ENCODE measurements around the gene CST3.

The CST3 gene

GRCh38 chr20:23595941-23596340, 41.8 kb downstream of the CST3 start:
- no peak for DNase-seq

- no peak for DNase-seq
These were observed 49.0 kb downstream of the CST3 start for GRCh38 chr20:23588434-23589403.

- DNase-seq: no peak
These were observed 50.1 kb downstream of the CST3 start for GRCh38 chr20:23587631-23588030.

GRCh38 chr20:23586735-23587525, 50.8 kb downstream of the CST3 start:
- DNase-seq: no peak

DNA sequence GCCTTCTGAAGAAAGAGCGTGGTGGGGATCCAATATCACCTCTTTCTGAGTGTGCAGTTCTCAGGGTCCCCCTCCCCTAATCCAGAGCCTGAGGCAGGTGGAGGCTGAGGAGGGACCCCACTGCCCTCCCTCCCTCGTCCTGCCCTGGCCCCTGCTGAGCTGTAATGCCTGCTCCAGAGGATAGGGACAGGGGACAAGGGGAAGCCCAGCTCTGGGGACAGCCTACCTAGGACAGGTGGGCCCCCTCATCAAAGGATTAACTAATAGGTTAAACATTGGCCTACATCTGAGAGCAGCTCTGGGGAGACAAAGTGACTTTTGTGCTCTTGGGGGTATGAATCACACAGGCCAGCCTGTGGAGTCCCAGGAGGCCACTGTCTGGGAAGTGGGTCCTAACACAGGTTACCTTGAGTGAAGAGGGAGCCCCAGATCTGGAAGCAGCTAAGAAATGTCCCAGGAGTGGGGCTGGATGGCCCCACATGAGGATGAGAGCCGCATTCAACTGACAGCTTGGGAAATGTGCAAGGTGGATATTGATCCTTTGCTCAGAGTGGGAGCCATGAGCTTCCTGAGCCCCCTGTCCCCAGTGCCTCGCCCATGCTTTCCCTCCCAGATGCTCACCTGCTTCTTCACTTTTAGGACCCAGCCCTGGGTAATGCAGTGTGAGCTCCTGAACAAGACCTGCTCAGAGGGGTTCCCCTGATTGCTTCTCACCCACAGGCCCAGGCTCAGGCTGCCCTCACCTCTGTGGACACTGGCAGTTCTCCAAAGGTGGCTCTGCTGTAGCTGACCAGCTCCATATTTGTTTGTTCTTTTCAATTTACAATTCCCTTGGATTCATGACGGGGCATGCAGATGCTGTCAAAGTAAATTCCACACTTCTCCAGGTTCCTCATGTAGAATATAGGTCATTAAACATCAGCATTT, 51.7 kb downstream of the CST3 start:
- DNase-seq: no peak

DNA sequence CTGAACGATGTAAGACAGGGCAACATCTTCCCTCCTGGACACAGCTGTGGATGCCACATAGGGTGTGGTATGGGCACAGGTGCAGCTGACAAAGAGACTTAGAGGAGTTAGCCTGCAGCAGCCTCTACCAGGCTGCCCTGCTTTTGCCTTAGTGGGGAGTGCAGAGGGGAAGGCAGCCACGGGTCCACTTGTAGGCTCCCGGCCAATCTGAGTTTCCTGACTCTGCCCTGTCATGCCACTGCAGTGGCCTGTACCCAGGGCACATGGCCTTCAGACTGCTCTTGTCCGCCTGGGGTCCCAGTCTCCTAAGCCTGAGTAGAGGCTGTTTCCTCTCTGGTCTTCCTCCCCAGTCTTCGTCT, 52.3 kb downstream of the CST3 start:
- DNase-seq: no peak

GRCh38 chr20:23584434-23585199, 53.1 kb downstream of the CST3 start:
- no peak for DNase-seq

Measured in GOT3 (cell line).